GM21390 (cell line): ENCODE data around the gene ARHGAP30.
A peak's percentile ranks its signal among the peaks of the same experiment; 100 is the strongest.
"Not testable (repeated sequence)": the region's sequence is repeated elsewhere in the genome, so short reads cannot be mapped to it uniquely, and the experiment has no call there.

Source experiments
- ATAC-seq: cut with Tn5 transposase; IDR thresholded peaks from one replicate; pipeline ENCODE4 v1.9.1; 2021; ENCODE audit not compliant: unreplicated experiment

Gene ARHGAP30

DNA sequence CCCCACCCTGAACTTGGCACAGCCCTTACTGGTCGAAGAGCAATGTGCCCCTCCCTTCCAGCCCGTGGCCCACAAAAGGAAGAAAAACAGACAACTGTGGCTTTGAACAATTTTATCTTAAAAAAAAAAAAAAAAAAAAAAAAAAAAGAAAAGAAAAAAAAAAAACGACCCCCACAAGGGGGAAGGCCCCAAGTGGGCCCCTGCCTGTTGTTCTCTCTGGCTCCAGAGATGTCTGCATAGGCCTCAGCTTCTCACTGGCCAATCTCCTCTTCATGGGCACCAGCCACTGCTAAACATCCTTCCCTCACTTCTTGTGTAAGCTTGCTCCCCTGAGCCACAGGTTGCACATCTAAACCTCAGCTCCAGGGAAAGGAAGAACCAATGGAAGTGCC, 30.5 kb downstream of the ARHGAP30 start:
- no peak for ATAC-seq

DNA sequence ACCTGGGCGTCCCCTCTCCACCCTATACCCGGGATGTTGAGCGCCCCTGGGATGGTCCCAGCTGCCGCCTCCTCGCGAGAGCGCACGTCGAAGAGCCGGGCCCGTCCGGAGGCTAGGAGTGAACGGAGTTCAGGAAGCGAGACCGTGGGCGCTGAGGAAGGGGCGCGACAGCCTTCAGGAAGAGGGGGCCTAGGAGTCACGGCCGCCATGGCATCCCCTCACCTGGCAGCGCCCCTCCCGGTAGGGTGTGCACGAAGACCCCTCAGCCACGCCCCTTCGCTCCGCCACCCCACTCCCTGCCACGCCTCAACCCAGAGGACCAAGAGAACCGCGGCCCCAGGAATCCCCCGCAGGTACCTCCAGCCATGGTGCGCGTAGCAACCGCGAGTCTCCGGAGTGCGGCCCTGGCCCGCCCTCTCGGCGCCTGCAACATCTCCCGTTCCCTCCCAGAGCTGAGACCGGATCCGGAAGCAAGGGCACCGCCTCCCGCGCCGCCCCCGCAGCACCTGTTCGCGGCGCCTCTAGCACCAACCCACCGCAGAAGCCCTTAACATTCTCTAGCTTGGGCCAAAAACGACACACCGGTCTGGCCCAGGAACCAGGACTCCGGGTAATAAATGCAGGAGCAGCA, 31.1 kb downstream of the ARHGAP30 start, which contains the start of gene TSTD1:
Gene TSTD1 (minus strand): TSS at position 442 of the 631 bp plus-strand sequence. CDS start 75 bp downstream, at position 367.
- peak; percentile 83 for ATAC-seq

DNA sequence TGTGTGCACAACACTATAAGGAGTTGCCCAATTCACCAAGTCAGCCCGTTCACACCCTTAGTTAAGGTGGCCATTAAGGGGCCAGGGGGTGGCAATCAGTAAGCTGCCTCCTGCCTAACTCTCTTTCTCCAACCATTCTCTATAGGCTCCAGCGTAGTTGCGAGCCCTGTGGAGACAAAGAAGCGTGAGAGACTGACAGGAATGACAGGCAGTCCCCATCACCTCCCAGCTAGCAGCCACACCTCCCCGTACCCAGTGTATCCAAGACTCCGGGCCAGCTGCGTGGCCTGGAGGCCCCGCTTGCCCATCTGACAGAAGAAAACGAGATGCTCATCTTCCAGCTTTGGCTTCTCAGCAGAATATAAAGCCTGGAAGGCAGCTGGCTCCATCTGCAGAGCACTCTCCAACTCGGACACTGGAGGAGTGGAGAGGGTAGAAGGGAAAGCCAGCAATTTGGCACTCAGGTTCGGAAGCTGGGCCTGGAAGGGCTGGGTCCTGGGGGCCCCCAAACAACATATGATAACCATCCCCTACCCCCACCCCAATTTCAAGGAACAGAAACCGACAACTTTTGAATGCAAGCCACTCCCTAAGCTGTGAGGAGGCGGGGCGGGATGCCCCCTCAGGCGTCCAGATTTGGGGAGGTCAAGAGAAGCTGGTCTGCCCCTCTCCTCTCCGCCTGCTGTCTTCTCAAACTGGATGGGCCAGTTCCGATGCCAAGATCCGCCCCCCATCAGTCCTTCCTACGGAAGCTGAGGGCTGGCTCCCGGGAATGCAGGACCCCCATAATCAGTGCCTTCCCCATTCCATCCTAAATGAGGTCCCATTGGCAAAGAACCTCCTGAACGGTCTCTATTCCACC, 31.8 kb downstream of the ARHGAP30 start:
- no peak for ATAC-seq

DNA sequence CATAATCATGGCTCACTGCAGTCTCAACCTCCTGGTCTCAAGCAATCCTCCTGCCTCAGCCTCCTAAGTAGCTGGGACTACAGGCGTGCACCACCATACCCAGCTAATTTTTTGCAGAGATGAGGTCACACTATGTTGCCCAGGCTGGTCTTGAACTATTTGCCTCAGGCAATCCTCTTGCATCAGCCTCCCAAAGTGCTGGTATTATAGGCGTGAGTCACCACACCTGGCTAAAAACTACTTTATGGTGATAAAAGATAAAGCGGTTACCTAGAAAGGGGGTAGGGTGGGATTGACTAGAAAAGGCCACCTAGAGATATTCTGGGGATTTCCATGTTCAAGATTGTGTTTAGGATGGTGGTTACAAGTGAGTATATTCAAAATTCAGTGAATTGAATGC, 35.9 kb downstream of the ARHGAP30 start:
- ATAC-seq, result no peak

DNA sequence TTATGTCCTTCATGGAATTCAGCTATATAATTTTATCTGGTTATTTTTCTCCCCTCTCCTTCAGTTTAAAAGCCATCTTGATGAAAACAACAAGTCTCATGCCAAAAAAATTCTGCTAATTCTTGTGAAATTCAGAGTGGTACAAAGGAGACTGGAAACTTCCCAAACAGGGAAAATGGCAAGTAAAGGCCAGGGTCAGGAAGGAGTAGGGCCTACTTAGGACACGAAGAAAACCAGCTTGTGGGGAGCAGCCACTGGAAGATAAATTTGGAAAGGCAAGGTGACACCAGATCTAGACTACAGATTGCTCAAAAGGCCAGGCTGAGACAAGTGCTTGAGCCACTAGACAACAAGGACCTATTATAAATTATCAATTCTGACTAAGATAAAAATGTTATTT, 37.3 kb downstream of the ARHGAP30 start:
- ATAC-seq, result no peak

DNA sequence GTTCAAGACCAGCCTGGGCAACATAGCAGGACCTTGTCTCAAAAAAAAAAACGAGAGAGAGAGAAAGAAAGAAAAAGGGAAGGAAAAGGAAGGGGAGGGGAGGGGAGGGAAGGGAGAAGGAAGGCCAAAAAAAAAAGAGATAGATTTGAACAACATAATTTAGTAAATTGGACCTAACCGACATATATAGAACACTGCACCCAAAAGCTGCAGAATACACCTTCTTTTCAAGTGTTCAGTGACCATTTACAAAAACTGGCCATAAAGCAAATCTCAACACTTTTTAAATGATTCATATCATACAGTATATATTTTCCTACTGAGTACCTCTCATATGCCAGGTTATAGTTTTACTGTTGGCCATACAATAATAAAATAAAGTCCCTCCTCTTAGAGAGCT, 37.8 kb downstream of the ARHGAP30 start:
- ATAC-seq, result no peak

DNA sequence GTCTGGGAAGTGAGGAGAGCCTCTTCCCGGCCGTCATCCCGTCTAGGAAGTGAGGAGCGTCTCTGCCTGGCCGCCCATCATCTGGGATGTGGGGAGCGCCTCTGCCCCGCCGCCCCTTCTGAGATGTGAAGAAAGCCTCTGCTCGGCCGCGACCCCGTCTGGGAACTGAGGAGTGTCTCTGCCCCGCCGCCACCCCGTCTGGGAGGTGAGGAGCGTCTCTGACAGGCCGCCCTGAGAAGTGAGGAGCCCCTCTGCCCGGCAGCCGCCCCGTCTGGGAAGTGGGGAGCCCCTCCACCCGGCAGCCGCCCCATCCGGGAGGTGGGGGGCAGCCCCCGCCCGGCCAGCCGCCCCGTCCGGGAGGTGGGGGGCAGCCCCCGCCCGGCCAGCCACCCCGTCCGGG, 40.2 kb downstream of the ARHGAP30 start:
- not testable (repeated sequence) for ATAC-seq

DNA sequence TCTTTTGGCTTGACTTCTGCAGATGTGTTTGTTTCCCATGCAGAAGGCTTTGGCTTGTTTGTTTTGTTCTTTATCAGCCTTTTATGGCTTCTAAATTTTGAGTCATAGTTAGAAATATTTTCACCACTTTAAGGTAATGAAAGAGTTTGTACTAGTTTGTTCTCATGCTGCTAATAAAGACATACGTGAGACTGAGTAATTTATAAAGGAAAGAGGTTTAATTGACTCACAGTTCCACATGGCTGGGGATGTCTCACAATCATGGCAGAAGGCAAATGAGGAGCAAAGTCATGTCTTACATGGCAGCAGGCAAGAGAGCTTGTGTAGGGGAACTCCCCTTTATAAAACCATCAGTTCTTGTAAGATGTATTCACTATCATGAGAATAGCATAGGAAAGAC, 42.7 kb downstream of the ARHGAP30 start:
- ATAC-seq, result not testable (repeated sequence)

DNA sequence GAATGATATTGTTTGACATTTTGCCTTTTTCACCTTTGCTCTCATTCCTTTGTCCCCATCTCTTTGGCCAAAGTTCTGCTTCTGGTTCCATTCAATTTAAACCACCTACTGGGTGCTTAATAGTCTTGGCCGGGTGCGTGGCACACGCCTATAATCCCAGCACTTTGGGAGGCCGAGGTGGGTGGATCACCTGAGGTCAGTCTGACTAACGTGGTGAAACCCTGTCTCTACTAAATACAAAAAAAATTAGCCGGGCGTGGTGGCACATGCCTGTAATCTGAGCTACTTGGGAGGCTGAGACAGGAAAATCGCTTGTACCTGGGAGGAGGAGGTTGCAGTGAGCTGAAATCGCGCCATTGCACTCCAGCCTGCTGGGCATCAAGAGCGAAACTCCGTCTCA, 47.3 kb downstream of the ARHGAP30 start:
- not testable (repeated sequence) for ATAC-seq

DNA sequence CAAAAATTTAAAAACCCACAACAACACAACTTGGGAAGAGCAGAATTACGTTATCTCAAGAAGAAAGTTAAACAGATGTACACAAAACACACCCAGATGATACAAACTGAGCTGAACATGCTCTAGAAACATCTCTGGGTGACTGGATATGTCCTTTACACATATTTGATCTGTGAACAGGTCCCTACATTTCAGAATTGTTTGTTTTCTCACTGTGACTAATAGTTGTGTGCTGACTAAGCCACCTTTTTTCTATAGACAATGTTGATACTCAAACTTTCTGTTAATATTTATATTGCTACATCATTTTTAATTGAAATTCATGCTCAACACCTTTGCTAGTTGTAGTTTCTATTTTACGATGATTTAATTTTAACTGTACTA, 47.7 kb downstream of the ARHGAP30 start:
- no peak for ATAC-seq

DNA sequence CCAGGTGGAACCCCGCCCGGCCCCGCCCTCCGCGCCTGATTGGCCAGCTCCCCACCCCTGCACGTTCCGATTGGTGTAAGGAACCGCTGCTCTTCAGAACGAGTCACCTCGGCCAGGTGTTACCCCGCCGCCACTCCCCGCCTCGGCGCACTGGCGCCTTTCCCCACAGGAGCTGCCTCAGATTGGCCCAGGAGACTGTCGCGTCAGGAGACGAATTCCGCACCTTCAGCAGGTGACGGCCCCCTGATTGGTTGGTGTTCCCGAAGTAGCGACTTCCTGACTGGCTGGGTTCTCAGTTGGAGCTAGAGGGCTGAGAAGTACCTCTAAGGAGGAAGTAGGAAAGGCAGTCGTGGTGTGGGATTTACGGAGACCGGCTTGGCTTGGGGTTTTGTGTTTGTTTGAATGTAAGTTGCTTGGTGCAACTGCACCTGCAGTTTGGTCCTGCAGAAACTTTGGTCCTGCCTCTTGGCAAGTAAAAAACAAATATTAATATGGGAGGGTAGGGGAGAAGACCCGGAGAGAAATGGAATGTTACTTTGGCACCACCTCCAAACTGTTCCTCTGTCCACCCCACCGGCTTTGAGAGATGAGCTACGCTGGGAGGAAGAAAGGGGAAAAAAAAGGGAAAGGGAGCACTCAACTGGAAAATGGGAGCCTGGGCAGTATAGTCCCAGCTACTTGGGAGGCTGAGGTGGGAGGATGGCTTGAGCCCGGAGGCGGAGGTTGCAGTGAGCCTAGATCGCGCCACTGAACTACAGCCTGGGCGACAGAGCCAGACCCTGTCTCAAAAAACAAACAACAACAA, 48.3 kb downstream of the ARHGAP30 start:
- ATAC-seq, result peak; percentile 92

DNA sequence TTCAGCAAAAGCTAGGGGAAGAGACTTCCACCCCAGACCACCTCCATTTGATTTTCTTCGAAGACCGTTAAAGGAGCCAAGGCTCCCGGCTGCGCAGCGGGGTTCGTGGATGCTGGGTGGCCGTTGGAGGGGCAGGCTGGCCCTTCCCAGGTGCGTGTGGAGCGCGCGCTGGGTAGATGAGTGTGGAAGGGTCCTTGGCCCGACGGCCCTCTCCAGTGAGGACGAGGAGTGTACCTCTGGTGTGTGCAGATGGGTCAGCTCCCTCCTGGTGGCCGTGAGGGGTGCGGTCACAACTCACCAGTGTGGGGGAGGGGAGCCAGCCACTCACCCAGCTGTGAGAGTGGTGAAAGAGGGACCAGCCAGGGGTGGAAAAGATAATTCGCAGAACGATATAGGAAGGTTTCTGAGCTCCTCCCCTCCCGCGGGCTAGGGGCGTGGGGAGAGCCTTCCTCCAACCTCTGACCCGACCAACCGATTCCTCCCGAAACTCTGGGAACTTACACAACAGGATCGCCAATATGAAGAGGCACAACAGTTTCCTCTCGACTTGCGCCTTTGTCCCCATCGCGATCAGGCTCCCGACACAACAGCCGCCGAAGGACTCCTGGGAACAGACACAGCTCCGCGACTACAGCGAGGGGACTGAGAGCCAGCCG, 49.1 kb downstream of the ARHGAP30 start, which contains the start of gene F11R:
Gene F11R (minus strand): TSS at position 644 of the 656 bp plus-strand sequence. CDS start 79 bp downstream, at position 565.
- ATAC-seq, result peak; percentile 30

DNA sequence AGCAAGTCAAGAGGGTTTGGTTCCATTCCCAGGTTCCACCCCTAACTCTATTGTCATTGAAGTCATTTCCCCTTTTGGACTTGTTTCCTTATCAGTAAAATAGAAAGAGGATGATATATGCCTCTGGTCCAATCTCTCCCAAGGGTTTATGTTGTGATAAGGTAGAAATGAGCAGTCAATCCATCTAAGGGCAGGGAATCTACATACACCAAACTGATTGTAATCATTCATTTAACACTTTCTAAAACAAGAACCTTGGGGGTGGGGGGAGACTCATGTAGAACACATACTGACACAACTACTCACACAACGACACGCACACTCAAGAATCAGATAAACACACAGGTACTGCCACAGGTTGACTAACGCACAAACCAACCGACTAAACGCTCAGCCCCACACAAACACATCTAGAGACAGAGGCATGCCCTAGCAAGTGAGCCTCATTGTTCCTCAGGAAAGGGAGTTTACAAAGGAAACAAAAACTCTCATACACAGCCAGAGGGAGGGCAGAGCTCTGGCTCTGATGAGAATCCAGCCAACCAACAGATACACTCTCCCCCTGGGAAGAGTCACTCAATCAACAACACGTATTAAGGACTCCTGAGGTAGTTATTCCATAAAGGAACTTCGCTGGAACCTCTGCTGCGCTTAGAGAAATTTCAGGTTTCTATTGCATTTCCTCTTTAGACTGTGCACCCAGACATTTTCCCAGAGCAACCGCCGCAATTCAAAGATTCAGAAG, 49.8 kb downstream of the ARHGAP30 start:
- no peak for ATAC-seq

DNA sequence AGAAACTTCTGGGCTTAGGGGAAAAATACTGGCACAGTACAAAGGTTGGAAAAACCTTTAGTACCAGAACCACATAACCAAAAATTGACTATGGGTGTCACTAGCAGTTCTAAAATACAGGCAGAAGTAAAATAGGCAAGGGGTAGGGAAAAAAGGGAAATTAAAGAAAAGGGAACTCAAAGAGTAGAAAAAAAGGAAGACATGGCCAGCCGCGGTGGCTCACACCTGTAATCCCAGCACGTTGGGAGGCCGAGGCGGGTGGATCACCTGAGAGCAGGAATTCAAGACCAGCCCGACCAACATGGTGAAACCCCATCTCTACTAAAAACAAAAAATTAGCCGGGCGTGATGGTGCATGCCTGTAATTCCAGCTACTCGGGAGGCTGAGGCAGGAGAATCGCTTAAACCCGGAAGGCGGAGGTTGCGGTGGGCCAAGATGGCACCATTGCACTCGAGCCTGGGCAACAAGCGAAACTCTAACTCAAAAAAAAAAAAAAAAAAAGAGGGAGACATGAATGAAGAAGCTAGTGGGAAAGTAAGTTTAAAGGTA, 50.5 kb downstream of the ARHGAP30 start:
- ATAC-seq, result not testable (repeated sequence)

DNA sequence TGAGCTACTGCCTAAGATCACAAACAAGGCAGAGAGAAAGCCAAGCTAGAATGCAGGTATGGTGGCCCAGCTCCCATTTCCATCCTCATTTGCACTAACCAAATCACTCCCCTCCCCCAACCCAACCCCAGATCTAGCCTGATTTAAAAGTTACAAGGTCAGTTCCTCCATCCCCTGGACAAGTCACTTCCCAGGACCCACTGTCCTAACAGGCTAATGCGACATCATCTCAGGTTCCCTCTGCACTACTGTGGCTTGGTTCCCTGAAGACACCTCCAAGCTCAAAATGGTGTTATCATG, 51.1 kb downstream of the ARHGAP30 start:
- no peak for ATAC-seq

DNA sequence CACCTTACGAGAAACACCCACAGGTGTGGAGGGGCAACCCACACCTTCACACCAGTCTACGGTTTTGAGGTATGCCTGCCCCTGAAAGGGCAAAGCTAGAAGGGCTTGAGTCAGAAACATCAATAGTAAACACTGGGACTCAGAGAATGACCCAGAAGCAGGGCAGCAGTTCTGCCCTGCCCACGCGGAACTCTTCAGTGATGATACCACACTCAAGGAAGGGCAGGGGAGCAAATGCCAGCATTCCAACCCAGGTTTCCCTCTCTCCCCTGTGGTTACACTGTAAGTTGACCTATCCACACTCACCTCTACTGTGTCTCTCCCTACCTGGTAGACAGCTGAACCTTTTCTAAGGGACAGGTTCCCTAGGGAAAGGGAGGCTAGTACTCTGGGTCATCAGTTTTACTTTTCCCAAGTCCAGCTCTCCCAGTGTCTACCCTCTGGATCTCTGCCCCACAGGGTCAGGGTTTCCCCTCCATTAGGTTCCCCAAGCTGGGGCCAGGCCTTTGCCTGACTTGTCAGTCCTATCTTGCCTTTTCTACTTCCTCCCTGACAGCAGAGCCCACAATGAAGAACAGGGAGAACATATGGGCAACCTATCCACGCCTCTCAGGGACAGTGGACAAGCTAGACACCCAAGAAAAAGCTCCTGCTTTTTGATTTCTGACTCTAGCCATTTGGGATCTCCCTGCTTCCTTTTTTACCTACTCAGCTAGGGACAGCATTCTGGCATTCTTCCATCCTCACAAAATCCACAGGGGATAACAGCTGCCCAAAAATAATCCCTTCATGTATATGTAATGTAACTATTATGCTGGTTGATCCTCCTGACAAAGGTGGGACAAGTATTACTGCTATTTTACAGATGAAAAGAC, 51.7 kb downstream of the ARHGAP30 start:
- no peak for ATAC-seq

DNA sequence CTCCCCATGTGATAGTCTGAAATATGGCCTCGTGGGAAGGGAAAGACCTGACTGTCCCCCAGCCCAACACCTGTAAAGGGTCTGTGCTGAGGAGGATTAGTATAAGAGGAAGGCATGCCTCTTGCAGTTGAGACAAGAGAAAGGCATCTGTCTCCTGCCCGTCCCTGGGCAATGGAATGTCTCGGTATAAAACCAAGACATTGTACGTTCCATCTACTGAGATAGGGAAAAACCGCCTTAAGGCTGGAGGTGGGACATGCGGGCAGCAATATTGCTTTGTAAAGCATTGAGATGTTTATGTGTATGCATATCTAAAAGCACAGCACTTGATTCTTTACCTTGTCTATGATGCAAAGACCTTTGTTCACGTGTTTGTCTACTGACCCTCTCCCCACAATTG, 52.5 kb downstream of the ARHGAP30 start:
- ATAC-seq, result not testable (repeated sequence)

DNA sequence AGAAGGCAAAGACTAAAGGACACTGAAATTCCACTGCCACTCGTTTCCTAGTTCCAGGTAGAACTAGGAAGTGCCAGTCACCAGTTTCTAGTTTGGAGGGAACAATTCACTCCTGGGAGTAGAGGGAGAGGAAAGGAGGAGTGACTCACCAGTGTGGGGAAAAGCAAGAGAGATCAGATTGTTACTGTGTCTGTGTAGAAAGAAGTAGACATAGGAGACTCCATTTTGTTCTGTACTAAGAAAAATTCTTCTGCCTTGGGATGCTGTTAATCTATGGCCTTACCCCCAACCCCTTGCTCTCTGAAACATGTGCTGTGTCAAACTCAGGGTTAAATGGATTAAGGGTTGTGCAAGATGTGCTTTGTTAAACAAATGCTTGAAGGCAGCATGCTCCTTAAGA, 53.0 kb downstream of the ARHGAP30 start:
- not testable (repeated sequence) for ATAC-seq
